GM23248 (cell line): ENCODE measurements around the gene ANKRD17.
"Not testable (repeated sequence)": the region's sequence is repeated elsewhere in the genome, so short reads cannot be mapped to it uniquely, and the experiment has no call there.

Source experiments
- EZH2 ChIP-seq: fragments of 200-600 bp; sonication (generic); IDR thresholded peaks from 2 replicates; pipeline ENCODE4 v1.6.1; 2018; ENCODE audit warnings: antibody characterized with exemption, mild to moderate bottlenecking; ENCODE audit not compliant: insufficient read depth, poor library complexity, severe bottlenecking
- EZH2phosphoT487 ChIP-seq: fragments of 200-600 bp; sonication (generic); IDR thresholded peaks from 2 replicates; pipeline ENCODE4 v1.6.1; 2018; ENCODE audit warnings: antibody characterized with exemption, moderate library complexity, mild to moderate bottlenecking, low read depth; ENCODE audit not compliant: insufficient read depth

GRCh38 chr4:73203976-73204375, 54.6 kb downstream of the ANKRD17 start:
- not testable (repeated sequence) for TF ChIP-seq EZH2, EZH2phosphoT487
